ENCODE data around the gene TTC16. TPM values are rescaled to one million over a fixed set of nuclear protein-coding genes. Genes with fewer than 3 reads are reported as not detected.
A peak's percentile ranks its signal among the peaks of the same experiment; 100 is the strongest.

Gene TTC16
- total RNA-seq, 1 experiment from 2014 or later = not detected

DNA sequence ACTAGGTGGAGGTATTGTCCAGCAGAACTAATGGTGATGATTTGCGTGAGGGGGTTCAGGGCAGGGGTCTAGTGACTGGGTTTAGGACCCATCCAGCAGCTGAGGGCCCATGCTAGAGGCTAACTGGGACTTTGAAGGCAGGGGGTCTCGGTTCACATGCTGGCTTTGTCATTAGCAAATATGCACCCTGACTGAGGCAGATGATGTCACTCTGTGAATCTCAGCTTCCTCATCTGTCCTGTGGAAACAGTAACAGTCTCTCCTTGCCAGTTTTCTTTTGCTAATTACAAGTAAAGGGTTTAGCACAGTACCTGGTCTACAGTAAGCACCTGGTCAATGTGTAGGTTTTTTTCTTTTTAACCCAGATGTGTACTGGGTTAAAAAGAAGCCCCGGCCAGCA is 57.4 kb downstream of the TTC16 start:
- Histone ChIP-seq H3K79me1 (ENCODE audit: insufficient read depth, low read depth, low read length, poor library complexity, severe bottlenecking) (no peaks in the 10 kb centered on the region), H3K79me2 (ENCODE audit: insufficient read depth, low read length) (no peaks in the 10 kb centered on the region), H3K9me3 (ENCODE audit: control insufficient read depth, low read depth, low read length) (no peaks in the 10 kb centered on the region), H3K4ac (ENCODE audit: low read depth, low read length) (no peak overlapping the region), H4K20me1 (ENCODE audit: control insufficient read depth, insufficient read depth, insufficient read length) (no peaks in the 10 kb centered on the region), H3K27me3 (ENCODE audit: insufficient read depth, low read length) (no peaks in the 10 kb centered on the region), H3K23ac (ENCODE audit: insufficient read length, low read depth, low read length) (no peak overlapping the region), H3K18ac (ENCODE audit: insufficient read length, low read depth, low read length) (no peak overlapping the region), H3K4me2 (ENCODE audit: insufficient read depth, insufficient read length, low read length) (no peak overlapping the region), H3K56ac (ENCODE audit: insufficient read length, low read depth, low read length) (no peak overlapping the region), H3K9ac (ENCODE audit: extremely low read depth, insufficient read length, low read length) (no peak overlapping the region), H4K8ac (replicated peaks; ENCODE audit: insufficient read length, low read depth, low read length) (no peak overlapping the region), H2AK5ac (ENCODE audit: insufficient read length, low read length) (no peak overlapping the region), H3K27ac (ENCODE audit: insufficient read length, low read depth, low read length) (no peak overlapping the region), H4K5ac (ENCODE audit: insufficient read length, low read depth, low read length) (no peak overlapping the region), H4K91ac (ENCODE audit: insufficient read length, low read depth, low read length) (no peak overlapping the region), H2BK120ac (ENCODE audit: low read depth, low read length, poor library complexity, severe bottlenecking) (no peak overlapping the region), H2AFZ (ENCODE audit: low read length) (no peak overlapping the region), H2BK5ac (ENCODE audit: insufficient read length, low read length) (no peak overlapping the region), H3T11ph (ENCODE audit: low read length) (no peak overlapping the region), H3K23me2 (ENCODE audit: insufficient read length, low read depth, low read length, poor library complexity, severe bottlenecking) (peaks cover 8% of the 10 kb centered on the region), H2BK12ac (ENCODE audit: insufficient read length, low read depth, low read length) (no peak overlapping the region), H2BK20ac (ENCODE audit: low read depth, low read length, poor library complexity, severe bottlenecking) (no peak overlapping the region), H3K14ac (ENCODE audit: insufficient read depth, low read length) (no peak overlapping the region), H2BK15ac (ENCODE audit: low read depth, low read length) (no peak overlapping the region), H3K4me1 (ENCODE audit: insufficient read depth, low read length) (peaks cover 8% of the 10 kb centered on the region)
- Mint-ChIP-seq H3K4me1 (peaks cover 26 to 38% of the 10 kb centered on the region in 2 experiments), H3K27ac (peak overlapping the region in 1 of 3 experiments; percentile 40; a peak in 1 of 7 replicates), H3K4me3 (no peak overlapping the region), H3K9me3 (no peaks in the 10 kb centered on the region), H3K27me3 (ENCODE audit: low read depth) (peaks cover 6% of the 10 kb centered on the region), H3K36me3 (ENCODE audit: insufficient read depth in 1 of 3, low read depth in 3 of 3) (no peaks in the 10 kb centered on the region)
- no peak for DNase-seq
- WGBS (ENCODE audit: extremely low coverage, insufficient read length, low lambda C conversion rate) = no CpG with 5 or more reads among the region's 3 CpGs
- TF ChIP-seq, protein P1, sequence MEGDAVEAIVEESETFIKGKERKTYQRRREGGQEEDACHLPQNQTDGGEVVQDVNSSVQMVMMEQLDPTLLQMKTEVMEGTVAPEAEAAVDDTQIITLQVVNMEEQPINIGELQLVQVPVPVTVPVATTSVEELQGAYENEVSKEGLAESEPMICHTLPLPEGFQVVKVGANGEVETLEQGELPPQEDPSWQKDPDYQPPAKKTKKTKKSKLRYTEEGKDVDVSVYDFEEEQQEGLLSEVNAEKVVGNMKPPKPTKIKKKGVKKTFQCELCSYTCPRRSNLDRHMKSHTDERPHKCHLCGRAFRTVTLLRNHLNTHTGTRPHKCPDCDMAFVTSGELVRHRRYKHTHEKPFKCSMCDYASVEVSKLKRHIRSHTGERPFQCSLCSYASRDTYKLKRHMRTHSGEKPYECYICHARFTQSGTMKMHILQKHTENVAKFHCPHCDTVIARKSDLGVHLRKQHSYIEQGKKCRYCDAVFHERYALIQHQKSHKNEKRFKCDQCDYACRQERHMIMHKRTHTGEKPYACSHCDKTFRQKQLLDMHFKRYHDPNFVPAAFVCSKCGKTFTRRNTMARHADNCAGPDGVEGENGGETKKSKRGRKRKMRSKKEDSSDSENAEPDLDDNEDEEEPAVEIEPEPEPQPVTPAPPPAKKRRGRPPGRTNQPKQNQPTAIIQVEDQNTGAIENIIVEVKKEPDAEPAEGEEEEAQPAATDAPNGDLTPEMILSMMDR (conservative IDR thresholded peaks at IDR 0.05) = no peak
